Measurements from ENCODE around the gene TMEFF2. TPM values are rescaled to one million over a fixed set of nuclear protein-coding genes. Genes with fewer than 3 reads are reported as not detected.

TMEFF2 gene
- total RNA-seq, 2 experiments from 2014 or later = not detected

DNA sequence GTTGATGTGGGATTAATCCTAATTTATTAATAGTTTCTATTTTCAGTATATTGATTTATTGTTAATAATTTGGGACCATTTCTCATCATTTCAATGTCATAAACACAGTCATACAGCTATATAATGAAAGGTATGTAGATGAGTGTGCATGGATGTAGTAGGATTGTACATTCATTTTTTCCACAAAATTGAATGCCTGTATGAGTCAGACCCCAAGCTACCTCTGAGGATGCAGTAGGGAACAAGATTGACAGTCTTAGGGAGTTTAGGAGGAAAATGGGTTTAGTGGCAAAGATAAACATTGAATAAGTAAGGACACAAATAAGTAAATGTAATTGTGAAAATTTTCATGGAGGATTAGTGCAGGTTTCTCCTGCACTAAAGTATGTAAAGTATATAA lies 14.1 kb upstream of the TMEFF2 start:
- BruUV-seq (replicated peaks) = no TSS peak
- H3K4me3 ChIP-seq (ENCODE audit: low read depth, low read length, poor library complexity, severe bottlenecking) = no peak overlapping the region
- H3K9me3 ChIP-seq (ENCODE audit: low read length) = no peaks in the 10 kb centered on the region
- no peak overlapping the region for H3K27ac ChIP-seq (ENCODE audit: low read depth, low read length, poor library complexity, severe bottlenecking)
- POLR2A ChIA-PET = interaction anchor here (0.5 to 0.6 kb wide), 2 partner anchors 239 to 1343 kb away, joined by 3 to 4 read pairs; no protein-coding TSS in a partner anchor
- no peak overlapping the region for H2AFZ ChIP-seq (ENCODE audit: low read length)
- no peaks in the 10 kb centered on the region for H3K79me2 ChIP-seq (ENCODE audit: insufficient read depth, low read depth, low read length)
- no peak for TF ChIP-seq CTCF (conservative IDR thresholded peaks at IDR 0.05; ENCODE audit: low read length)
- TF ChIP-seq EZH2phosphoT487 (IDR thresholded peaks at IDR 0.05; ENCODE audit: borderline replicate concordance, low read depth, low read length) = no peak
- no peaks in the 10 kb centered on the region for H4K20me1 ChIP-seq (ENCODE audit: insufficient read depth, low read length)
- intact Hi-C loops (cut with micrococcal nuclease; ENCODE audit: unreplicated experiment) = no loop called here
- H3K36me3 ChIP-seq (ENCODE audit: insufficient read depth, low read length) = no peaks in the 10 kb centered on the region
- no peak for DNase-seq (ENCODE audit: low spot score)
- H3K4me2 ChIP-seq (ENCODE audit: low read length) = no peak overlapping the region
- H3K4me1 ChIP-seq (ENCODE audit: insufficient read depth, low read length, poor library complexity, severe bottlenecking) = no peaks in the 10 kb centered on the region
- no peaks in the 10 kb centered on the region for H3K9me2 ChIP-seq (ENCODE audit: insufficient read depth, low read length)
- CTCF ChIA-PET (ENCODE audit: unreplicated experiment) = no interaction called here

DNA sequence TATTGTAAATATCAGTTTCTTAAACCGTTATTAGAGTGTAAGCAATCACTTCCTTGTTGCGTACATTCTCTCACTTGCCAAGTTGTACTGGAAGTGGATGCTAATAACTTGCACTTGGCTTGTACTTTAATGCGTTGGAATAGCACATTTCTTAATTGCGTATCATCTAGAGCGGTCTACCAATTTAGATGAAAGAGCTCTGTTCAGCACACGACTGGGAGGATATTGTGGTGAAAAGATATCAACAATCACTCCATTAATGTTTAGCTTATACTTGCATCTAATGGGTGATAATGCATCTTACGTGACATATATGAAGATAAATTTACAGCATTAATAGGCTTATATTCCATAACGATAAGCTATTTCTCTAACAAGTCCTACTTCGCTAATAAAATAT lies 11.7 kb upstream of the TMEFF2 start:
- no peaks in the 10 kb centered on the region for H4K20me1 ChIP-seq (ENCODE audit: insufficient read depth, low read length)
- ChIA-PET POLR2A (interaction anchor here (0.7 to 1.7 kb wide), 2 partner anchors 12 to 1128 kb away, joined by 3 to 8 read pairs; no protein-coding TSS in a partner anchor), CTCF (ENCODE audit: unreplicated experiment) (no interaction called here)
- H3K4me1 ChIP-seq (ENCODE audit: insufficient read depth, low read length, poor library complexity, severe bottlenecking) = no peaks in the 10 kb centered on the region
- H3K36me3 ChIP-seq (ENCODE audit: insufficient read depth, low read length) = no peaks in the 10 kb centered on the region
- H3K9me2 ChIP-seq (ENCODE audit: insufficient read depth, low read length) = no peaks in the 10 kb centered on the region
- intact Hi-C loops (cut with micrococcal nuclease; ENCODE audit: unreplicated experiment) = no loop called here
- no peak overlapping the region for H2AFZ ChIP-seq (ENCODE audit: low read length)
- H3K4me2 ChIP-seq (ENCODE audit: low read length) = no peak overlapping the region
- no peak for TF ChIP-seq CTCF (conservative IDR thresholded peaks at IDR 0.05; ENCODE audit: low read length)
- TF ChIP-seq EZH2phosphoT487 (IDR thresholded peaks at IDR 0.05; ENCODE audit: borderline replicate concordance, low read depth, low read length) = no peak
- no peaks in the 10 kb centered on the region for H3K79me2 ChIP-seq (ENCODE audit: insufficient read depth, low read depth, low read length)
- BruUV-seq (replicated peaks) = no TSS peak
- no peak overlapping the region for H3K27ac ChIP-seq (ENCODE audit: low read depth, low read length, poor library complexity, severe bottlenecking)
- no peaks in the 10 kb centered on the region for H3K9me3 ChIP-seq (ENCODE audit: low read length)
- no peak for DNase-seq (ENCODE audit: low spot score)
- H3K4me3 ChIP-seq (ENCODE audit: low read depth, low read length, poor library complexity, severe bottlenecking) = no peak overlapping the region

DNA sequence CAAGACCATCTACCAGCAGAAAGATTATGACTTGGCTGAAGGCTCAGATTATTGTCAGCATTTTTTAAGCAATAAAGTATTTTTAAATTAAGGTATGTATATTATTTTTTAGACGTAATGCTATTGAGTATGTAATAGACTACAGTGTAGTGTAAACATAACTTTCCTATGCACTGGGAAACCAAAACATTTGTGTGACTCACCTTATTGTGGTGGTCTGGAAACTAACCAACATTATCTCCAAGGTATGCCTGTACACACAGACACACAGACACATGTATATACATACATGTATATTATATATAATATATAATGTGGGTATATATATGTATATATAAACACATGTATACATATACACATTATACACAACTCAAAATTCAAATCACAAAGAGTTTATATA lies 9.1 kb upstream of the TMEFF2 start:
- no peak overlapping the region for H3K4me2 ChIP-seq (ENCODE audit: low read length)
- no peak overlapping the region for H3K27ac ChIP-seq (ENCODE audit: low read depth, low read length, poor library complexity, severe bottlenecking)
- H3K9me3 ChIP-seq (ENCODE audit: low read length) = no peaks in the 10 kb centered on the region
- no peak for TF ChIP-seq CTCF (conservative IDR thresholded peaks at IDR 0.05; ENCODE audit: low read length)
- TF ChIP-seq EZH2phosphoT487 (IDR thresholded peaks at IDR 0.05; ENCODE audit: borderline replicate concordance, low read depth, low read length) = no peak
- BruUV-seq (replicated peaks) = no TSS peak
- no peak overlapping the region for H3K4me3 ChIP-seq (ENCODE audit: low read depth, low read length, poor library complexity, severe bottlenecking)
- CTCF ChIA-PET (ENCODE audit: unreplicated experiment) = no interaction called here
- H3K36me3 ChIP-seq (ENCODE audit: insufficient read depth, low read length) = no peaks in the 10 kb centered on the region
- H3K9me2 ChIP-seq (ENCODE audit: insufficient read depth, low read length) = no peaks in the 10 kb centered on the region
- H3K79me2 ChIP-seq (ENCODE audit: insufficient read depth, low read depth, low read length) = no peaks in the 10 kb centered on the region
- no peaks in the 10 kb centered on the region for H4K20me1 ChIP-seq (ENCODE audit: insufficient read depth, low read length)
- DNase-seq (ENCODE audit: low spot score) = no peak
- intact Hi-C loops (cut with micrococcal nuclease; ENCODE audit: unreplicated experiment) = no loop called here
- POLR2A ChIA-PET = no interaction called here
- no peaks in the 10 kb centered on the region for H3K4me1 ChIP-seq (ENCODE audit: insufficient read depth, low read length, poor library complexity, severe bottlenecking)
- no peak overlapping the region for H2AFZ ChIP-seq (ENCODE audit: low read length)
